ENCODE measurements around the gene AQP4.
A peak's percentile ranks its signal among the peaks of the same experiment; 100 is the strongest.

AQP4 gene, protein sequence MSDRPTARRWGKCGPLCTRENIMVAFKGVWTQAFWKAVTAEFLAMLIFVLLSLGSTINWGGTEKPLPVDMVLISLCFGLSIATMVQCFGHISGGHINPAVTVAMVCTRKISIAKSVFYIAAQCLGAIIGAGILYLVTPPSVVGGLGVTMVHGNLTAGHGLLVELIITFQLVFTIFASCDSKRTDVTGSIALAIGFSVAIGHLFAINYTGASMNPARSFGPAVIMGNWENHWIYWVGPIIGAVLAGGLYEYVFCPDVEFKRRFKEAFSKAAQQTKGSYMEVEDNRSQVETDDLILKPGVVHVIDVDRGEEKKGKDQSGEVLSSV

DNA sequence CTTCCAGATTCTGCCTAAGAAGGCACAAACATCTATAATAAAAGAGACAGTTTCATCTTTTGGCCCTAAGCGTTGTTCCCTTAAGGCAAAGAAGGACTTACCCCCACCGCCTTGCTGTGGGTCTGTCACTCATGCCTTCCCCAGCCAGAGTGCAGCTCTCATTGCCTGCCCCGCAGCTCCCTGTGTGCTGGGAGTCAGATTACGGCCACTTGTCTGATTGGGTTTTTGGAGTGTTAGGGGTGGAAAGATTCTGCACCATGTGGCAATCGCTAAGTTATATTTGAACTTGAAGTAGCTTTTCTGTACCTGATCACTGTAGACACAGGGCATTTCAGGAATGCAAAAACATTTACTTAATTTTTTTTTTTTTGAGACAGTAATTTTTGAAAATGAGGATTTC, at the start of gene AQP4:
Gene AQP4, minus strand, starts transcription at position 151 of the 400 bp plus-strand sequence. Its CDS starts 18 bp downstream, at position 133.
- no peak for DNase-seq

DNA sequence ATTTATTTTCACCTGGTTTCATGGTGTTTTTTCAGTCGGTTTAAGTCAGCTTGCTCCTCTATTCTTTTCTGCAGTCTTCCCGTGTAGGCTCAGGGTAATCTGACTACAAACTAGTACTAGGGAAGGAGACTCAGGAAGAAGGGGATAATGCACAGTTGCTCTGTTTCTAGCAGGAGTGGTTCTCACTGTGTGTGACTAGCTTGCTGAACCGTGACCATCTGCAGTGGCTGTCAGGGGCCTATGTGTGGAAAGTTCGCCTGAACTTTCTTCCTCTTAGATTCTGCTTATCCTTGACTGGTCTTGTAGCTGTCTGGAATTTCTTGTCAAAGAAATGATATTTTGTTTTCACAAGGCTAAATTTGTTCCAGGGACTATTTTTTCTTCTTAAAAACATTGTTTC, 46.3 kb upstream of the AQP4 start:
- no peak for DNase-seq

DNA sequence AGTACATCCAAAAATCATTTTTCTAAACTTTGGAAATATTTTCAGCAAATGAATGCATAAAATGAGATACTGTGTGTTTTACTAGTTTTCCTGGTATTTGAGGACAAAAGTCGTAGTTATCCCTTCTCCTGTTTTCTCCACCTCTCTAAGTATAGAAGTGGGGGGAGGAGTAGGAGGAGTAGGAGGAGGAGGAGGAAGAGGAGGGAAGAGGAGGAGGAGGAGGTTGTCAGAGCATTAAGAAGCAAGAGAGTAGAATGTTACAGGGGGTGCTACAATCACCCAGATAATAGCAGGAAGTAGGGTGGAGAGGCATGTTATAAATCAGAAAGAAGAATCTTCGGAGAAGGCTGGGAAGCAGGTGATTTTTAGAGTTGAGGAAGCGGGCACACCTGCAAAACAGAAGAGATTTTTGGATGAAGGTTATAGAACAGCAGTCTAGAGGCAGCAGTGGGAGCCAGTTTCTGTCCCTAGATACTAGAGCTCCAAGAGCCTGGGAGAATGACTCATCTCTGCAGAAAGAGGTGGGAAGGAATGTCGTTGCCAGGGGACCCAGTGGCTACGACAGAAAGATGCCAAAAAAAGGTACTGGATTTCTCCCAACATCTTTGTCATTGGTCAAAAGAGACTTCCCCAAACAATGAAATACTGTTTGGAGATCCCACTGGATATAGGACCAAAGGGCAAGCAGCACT, 44.2 kb upstream of the AQP4 start:
- DNase-seq, result no peak

DNA sequence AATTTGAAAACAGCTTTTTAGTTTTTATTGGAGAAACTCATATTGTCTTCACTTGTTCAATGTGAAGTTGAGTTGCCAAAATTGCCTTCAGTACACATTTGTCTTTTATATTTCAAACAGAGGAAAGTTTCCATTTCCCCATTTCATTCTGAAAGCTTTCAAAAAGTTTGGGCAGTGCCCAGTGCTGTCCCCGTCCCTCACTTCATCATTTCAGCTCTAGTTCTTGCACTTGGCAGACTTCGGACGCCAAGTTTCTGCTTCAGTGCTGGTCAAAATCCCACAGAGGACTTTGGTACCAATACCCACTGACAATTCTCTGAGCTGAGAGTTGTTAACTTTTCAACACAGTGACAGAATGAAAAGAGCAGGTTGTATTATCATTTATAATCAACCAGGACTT, 43.4 kb upstream of the AQP4 start:
- no peak for DNase-seq

DNA sequence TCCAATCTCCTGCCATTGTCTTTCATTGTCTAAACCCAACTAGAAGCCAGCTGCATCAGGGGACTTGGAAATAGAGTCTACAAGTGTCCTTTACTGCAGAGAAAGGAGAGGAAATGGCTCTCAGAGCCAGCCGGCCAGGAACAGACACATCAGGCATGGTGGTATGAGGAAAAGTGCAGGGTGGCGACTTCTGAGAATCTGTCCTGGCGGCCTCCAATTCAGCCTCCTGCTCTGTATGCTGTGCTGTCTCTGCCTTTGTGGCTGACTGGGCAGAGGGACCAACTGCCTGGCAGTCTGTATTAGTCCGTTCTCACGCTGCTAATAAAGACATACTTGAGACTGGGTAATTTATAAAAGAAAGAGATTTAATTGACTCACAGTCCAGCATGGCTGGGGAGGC, 36.8 kb upstream of the AQP4 start:
- DNase-seq, result no peak

DNA sequence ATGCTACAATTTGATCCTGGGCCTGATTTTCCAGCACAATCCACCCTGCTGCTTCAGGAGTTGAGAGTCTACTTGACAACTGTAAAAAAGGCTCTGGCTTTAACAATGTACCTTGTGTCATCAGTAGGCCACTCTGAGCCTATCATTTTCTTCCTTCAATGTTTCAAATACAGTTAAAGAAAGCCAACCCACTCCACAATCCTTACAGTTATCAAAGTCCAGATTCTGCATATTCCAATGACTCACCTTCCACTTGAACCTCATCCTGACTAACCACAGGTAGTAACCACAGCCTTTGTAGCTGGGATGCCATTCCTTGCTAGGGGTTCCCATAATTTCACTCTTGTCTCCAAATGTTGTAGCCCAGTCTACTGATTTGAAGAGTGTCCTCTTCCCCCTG, 35.5 kb upstream of the AQP4 start:
- no peak for DNase-seq

DNA sequence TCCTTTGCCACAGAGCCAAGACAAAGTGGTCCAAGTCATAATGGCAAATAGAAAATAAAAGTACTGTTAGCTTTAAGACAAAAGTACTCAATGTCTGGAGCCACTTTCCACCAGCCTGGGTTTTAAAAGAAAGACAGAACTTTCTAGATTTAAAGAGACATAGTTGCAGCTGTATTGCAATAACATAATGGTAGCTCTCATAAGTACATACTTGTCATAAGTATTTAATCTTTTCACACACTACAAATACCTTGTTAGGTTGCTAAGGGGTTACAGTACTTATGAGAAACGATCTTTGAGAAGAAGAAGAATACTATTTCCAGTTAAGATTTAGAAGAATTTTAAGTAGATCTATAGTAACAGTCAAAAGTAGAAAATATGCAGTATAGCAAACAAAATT, 28.9 kb upstream of the AQP4 start:
- DNase-seq, result no peak

DNA sequence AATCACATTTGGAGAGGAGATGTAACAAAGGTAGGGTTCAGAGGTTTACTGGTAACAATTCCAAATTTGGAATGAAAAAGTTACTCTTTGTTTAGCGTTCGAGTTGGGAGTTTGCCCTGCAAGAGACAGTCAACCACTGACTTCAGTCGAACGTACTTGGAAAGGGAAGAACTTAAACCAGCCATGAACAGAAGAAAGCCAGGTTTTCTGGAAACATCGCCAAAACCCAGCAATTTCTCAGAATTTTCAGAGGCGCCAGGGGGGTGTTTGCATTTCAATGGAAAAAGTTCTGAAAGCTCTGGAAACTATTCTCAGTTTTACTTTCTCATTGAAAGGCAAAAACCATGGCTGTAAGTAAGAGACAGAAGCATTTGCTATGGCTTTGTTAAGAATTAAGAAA, 28.5 kb upstream of the AQP4 start:
- DNase-seq, result no peak

DNA sequence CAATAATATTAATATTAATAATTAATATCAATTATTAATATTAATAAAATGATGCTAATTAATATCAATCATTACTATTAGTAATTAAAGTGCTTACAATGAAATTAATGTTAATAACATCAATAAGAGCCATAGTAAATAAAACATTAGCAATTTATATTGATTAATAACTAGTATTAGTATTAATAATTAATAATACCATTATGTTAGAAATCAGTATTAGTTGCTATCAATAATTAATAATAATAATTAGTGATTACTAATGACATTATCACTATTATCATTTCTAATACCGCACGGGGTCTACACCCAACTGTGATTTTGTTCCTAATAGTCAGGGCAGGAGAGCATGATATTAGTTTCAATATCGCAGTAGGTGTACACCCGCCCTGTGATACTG, 22.8 kb upstream of the AQP4 start:
- no peak for DNase-seq

DNA sequence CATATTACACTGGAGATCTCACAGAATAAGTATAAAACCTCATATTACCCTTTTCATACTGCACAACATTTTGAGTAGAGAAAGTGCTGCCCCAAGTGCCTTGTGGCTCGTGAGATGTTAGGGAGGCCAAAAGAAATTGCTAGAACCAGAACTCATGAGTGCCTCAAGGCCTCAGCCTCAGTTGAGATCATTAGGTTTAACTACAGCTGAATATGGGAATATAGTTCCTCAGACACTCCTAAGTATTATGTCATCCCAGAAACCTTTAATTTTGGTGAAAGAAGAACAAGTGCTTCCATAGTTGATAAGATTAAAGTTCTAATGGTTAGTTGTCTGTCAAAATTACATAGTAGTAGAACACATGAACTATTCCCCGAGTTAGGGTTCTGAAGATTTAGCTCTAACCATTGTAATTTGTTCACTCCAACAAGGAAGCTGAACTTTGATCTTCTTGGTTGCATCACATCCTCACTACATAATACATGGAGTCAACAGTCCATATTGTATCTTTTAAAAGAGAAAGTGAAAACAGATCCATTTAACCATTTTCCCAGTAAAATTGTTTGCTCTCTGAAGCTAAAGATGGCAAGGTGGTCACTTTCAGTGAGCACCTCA, 9.6 kb upstream of the AQP4 start:
- DNase-seq, result no peak

DNA sequence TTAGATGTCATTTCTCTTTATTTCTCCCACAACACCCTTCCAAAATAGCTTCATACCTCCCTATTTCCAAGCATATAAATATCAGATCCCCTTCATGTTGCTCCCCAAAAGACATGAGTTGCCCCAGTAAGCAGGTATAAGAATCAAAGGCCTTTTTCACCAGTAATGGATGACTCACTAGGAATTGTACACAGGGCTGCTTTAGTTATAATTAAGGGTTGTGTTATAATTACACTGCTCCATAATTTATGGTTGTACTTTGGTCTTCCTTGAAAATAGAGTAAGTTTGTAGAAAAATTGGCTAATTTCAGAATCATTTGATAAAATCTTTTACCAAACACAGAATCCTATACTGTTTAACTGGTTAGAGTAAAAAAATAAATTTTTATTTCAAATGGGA, 8.8 kb upstream of the AQP4 start:
- DNase-seq, result no peak

DNA sequence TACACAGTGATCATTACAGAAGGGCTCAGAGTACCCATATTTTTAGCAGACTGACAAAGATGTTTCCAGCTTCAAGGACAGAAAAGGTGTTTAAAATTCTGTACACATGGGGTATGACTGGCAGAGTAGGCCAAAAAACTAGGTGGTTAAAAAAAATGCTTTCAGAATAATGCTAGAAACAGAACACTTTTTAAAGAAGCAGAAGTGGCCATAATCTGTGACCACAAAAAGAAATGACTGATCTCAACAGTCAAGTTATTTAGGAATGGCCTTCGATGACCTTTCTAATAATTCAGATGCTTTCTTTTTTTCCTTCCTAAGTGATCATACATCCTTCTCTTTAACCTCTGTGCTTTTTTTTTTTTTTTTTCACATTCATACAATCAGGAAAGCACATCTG, 4.1 kb upstream of the AQP4 start:
- DNase-seq, result no peak

DNA sequence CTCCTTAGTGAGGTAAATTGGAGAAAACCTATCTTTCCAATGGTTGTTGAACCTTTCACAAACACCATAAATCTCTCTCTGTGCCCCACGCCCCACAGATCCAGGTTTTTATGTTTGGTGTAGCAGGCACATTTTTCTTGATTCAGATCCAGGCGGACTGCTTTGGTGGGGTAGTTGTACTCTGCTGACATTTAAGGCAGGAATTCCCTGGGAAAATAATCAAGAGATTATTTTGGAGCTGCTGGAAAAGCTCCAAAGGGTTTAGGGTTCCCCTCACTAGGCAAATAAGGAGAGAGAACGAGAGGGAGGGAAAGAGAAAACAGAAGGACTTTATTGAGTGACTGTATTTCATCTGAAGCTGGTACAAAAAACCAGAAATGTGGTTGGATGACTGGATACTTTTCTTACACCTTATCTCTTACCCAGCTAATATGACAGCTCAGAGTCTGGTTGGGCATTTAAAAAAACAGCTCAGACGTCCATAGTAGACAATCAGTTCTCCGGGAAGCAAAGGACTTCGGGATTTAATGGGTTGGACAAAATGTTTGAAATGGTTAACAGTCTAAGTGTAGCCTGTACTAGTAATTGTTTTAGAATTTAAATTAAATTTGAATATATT, 3.6 kb upstream of the AQP4 start:
- DNase-seq, result no peak

DNA sequence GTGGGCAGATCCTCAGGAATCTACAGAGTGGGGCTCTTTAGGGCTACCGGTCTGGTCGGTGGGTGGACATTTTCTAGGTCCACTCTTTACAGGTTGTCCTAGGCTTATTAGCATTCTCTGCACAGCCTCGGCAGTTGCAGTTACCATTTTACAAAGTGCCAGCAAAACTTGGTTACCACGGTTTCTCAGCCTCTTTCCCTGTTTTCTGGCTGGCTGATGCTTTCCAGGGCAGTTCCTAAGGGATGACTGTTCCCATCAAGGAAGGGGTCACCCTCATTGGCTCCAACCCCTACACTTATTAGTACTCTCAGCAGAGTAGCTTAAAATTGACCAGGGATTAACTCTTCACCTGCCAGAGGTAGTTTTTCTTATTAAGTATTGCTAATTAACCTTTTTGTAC, 2.0 kb upstream of the AQP4 start:
- DNase-seq, result no peak

DNA sequence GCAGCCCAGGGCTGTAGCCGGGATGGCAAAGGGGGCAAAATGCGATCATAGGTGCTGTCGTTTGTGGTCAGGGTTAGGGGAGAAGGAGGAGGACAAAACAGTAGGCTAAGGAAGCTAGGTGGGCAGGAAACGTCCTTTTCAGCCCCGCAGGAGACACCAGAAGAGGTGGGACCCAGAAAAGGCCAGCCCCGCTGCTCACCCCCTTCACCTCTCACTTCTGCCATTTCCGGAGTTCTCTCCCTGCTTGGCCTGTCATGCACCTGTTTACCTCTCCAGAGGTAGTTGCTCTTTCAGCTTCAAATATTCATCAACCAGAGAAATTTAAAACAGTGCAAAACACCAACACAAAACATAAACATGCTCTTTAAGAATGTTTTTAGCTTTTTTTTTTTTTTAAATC, 849 bp downstream of the AQP4 start:
- peak; percentile 12 for DNase-seq

DNA sequence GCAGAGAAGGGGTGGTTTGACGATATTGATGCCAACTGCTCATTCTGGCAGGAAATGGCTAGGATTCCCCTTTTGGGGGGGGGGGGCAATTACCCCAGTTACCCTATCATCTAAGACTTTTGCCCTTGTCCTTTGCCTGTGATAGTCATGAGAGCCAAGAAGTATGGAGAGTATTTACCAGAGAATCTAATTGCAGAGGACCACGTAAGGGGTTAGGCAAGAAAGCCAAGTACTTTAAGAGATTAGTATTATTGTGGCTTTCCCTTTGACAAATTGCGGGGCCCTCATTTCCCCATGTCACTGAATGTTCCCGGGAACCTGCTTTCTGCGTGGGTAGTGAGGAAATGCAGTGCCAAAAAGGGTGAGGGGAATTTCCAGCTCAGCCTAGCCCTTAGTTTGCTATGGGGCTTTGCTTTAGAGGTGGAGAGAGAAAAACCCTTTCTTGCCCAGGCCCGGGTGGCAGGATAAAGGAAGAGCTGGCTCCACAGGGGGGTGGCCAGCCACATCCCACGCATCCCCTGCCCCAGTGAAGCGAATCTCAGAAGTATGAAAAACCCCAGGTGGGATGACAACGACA, 1.5 kb downstream of the AQP4 start:
- DNase-seq, result no peak

DNA sequence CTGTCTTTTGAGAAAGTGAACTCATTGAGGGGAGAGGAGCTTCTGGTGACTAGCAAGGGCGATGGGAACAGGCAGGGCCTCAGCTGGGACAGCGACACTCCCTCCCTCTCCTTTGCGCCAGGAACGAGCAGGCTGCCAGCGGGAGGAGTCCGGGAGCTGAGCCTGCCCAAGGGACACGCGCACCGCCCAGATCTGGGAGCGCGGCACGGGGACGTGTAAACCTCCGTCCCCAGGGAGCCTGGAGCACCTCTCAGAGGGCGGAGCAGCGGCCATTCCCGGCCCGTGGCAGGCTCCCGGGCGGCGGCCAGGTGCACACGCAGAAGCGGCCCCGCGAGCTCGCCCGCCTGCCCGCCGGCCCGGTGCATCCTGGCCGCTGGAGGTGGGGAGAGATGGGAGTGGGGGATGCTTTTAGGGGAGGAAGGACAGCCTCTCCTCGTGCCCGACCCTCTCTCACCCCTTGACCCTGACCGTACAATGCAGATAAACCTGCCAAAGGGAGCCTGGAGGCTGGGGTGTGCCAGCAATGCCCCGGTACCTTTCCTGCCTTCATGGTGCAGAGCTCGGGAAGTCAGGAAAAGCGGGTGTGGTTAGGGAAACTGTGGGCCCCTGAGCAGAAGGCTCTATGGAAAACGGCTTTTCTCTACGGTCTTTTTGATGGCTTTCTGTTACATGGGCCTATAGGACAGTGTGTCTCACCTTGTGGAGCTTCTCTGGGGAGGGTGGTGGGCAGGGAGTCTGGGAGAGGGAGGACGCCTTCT, 2.2 kb downstream of the AQP4 start:
- no peak for DNase-seq

DNA sequence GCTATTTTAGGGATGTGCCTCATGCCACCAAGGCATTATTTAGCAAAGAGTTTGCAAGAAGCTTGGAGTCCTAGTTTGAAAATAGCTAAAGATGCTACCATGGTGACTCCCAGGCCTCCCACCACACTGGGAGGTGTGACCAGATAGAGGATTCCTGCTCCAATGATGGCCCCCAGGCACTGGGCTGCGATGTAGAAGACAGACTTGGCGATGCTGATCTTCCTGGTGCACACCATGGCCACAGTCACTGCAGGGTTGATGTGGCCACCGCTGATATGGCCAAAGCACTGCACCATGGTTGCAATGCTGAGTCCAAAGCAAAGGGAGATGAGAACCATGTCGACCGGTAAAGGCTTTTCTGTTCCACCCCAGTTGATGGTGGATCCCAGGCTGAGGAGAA, 3.4 kb downstream of the AQP4 start:
- no peak for DNase-seq

DNA sequence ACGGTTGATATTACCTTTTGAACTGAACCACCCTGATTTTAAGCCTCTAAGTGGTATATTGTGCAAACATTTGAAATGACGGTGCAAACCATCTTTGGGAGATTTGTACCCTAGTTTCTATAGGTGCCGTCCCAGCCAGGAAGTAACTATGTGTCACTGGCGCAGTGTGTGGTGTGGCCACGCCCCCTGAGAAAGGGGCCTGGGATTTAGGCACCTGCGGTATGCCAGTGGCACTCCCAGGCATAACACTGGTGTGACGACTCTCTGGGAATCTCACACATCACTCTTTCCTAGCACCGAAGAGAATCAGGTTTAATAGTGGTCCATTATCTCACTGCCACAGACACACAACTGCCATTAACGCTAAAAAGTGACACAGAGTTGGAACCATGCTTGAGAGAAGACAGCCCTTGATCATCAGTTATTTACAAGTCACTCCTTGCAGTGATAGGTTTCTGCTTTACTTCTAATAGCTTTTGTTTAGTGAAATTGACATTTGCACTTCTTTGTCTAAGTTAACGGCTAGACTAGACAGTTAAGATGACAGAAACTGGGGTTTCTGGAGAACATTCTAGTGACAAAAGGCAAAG, 11.1 kb downstream of the AQP4 start:
- no peak for DNase-seq

DNA sequence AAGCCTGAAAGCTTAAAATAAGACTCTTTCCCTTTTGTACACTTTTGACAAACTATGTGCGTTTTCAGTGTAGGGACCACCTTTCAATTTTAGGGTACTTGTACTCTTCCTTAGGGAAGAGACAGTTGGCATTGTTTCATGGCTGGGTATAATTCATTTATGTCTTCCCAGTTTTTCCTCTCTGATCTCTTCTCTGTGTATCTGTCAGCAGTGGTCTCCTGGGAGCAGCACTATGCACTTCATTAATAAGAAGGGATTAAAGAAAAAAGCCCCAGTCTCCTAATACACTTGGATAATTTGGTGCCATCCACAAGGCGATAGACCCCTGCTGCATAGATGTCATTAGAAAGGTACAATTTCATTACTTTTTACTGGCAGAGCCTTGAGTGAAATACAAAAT, 12.1 kb downstream of the AQP4 start:
- no peak for DNase-seq

DNA sequence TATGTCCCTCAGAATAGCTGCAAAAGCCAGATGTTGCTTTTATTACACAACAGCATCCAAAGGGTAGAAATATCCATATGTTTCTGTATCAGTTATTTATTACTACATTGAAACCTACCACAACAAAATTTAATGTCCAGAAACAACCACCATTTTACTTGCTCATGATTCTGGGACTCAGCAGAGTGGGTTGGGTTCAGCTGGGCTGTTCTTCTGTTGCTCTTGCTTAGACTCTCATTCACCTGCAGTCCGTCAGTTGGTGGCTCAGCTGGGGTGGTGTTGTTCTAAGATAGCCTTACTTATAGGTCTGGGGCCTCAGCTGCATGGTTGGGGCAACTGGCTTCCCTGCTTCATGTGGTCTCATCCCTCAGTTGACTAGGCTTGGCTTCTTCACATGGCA, 21.7 kb downstream of the AQP4 start:
- DNase-seq, result no peak

DNA sequence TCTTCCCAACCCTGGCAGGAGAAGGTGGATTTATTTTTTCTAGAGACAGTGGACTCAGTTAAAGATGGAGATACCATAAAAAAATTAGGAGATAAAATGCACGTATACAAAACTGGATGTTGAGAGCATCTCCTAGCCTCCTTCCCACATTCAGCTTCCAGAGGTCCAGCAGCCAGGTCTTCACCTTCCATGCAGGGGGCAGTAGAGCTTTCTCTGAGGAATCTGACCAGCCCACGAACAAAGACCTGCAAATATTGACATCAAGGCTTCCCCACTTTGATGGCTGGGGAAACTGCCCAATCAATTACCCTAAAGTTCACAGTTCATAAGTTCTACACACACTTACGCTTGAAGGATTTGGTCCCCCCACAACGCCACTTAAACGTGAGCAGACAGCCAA, 24.5 kb downstream of the AQP4 start:
- no peak for DNase-seq
